LHCN-M2 (cell line): Measurements from ENCODE around the gene DUSP12. TPM values are rescaled to one million over a fixed set of nuclear protein-coding genes. Genes with fewer than 3 reads are reported as not detected.

Experiments
- DNase-seq: peaks from one replicate; pipeline ENCODE4 v3.0.0-alpha.2; 2012; ENCODE audit warnings: low read depth
- total RNA-seq: library from RNA; depleted of rRNA; stranded (reverse); fragments of >200 nt; gene quantifications from 2 replicates; pipeline ENCODE4 v1.2.3, GENCODE V29; 2014

The DUSP12 gene
- total RNA-seq, 1 experiment from 2014 or later: 28.0 TPM

DNA sequence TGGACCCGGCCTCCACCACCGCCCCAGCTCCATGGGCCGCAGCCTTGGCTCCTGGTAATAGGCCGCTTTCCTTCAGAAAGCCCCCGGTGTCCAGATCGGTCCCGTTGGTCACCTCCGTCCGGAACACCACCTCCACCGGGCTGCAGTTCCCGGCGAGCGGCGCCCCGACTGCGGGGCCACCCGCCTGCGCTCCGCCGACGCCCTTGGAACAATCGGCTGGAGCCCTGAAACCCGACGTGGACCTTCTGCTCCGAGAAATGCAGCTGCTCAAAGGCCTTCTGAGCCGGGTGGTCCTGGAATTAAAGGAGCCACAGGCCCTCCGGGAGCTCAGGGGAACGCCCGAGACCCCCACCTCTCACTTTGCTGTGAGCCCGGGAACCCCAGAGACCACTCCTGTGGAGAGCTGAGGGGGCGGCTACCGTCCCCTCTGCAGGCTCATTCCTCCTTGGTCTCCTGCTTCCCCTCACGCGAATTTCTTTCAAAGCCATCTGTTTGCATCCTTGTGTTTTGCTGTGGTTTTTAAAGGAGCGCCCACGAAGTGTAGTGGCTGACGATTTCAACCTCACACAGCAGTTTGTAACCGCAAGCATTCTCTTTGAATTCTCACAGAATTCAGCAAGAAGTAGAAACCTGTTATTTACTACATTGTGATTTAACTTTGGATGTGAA is 22.2 kb upstream of the DUSP12 start:
- DNase-seq: peak; percentile 81

- DNase-seq: no peak
Observed at GRCh38 chr1:161728376-161729226, 21.0 kb upstream of the DUSP12 start.

DNA sequence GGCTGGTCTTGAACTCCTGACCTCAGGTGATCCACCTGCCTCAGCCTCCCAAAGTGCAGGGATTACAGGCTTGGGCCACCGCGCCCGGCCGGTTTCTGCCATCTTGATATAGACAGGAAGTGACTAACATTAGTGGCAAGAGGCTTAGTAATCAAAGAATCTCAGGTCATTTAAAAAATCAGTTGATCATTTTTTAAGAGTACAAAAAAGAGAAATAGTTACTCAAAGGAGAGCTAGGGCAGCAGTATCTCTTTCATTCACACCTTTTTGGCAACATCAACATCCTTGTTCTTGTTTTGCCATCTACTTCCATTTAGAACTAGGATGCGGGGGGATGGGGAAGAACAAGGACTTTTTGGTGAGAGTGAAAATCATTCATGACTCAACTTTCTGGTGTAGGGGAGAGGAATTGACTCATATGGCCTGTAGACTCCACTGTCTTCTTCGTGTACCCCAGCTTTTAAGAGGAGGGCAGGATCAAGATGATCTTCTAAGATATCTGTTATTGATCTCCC is 19.5 kb upstream of the DUSP12 start:
- DNase-seq: peak; percentile 60

GRCh38 chr1:161731241-161731640 is 18.3 kb upstream of the DUSP12 start:
- no peak for DNase-seq

GRCh38 chr1:161731981-161732718 is 17.4 kb upstream of the DUSP12 start:
- DNase-seq: no peak

GRCh38 chr1:161733526-161733925 is 16.1 kb upstream of the DUSP12 start:
- peak; percentile 85 for DNase-seq

DNA sequence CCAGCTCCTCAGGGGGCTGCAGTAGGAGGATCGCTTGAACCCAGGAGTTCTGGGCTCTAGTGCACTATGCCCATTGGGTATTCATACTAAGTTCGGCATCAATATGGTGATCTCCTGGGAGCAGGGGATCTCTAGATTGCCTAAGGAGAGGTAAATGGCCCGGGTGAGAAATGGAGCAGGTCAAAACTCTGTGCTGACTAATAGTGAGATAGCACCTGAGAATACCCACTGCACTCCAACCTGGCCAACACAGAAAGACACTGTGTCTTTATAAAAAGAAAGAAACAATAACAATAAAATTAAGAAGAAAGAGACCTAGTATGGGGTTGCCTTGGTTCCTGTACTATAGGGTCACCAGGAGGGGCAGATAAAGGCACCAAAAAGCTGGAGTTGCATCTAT is 13.7 kb upstream of the DUSP12 start:
- no peak for DNase-seq

GRCh38 chr1:161736335-161736969 is 13.1 kb upstream of the DUSP12 start:
- no peak for DNase-seq

GRCh38 chr1:161737625-161738024 is 12.0 kb upstream of the DUSP12 start:
- DNase-seq: no peak

GRCh38 chr1:161738627-161739287 is 10.8 kb upstream of the DUSP12 start:
- DNase-seq: peak; percentile 78

DNA sequence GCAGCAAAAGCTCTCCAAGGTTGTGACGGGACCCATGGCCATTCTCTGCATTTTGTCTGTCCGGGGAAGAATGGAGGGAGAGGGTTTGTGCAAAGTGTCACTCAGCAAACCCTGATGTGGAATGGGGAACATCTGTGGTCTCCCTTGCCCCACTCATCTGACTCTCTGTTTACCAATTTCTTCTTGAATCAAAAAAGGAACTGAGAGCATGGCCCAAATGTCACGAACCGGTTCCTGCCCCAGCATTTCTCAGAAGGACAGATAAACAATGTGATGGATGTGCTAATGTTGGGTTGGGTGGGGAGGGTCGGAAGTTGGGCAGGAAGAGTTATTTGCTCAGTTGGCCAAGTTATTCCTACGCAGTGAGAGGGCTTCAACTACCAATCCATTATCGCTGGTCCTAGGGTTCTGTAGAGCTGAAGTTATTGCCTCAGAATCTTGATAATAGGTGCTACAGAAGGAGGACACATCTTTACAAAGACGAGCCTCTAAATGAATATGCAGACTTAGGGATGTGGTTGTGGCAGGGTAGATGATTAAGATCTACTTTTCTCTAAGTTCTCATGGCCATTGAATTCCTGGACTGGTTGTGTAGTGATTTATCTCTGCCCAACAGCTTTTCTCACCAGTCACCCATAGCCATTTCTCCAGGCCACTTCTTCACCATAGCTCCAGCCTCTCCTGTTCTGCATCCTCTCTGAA is 9.6 kb upstream of the DUSP12 start:
- DNase-seq: no peak

GRCh38 chr1:161740921-161741320 is 8.7 kb upstream of the DUSP12 start:
- no peak for DNase-seq

- no peak for DNase-seq
Observed at GRCh38 chr1:161743231-161743630, 6.4 kb upstream of the DUSP12 start.

DNA sequence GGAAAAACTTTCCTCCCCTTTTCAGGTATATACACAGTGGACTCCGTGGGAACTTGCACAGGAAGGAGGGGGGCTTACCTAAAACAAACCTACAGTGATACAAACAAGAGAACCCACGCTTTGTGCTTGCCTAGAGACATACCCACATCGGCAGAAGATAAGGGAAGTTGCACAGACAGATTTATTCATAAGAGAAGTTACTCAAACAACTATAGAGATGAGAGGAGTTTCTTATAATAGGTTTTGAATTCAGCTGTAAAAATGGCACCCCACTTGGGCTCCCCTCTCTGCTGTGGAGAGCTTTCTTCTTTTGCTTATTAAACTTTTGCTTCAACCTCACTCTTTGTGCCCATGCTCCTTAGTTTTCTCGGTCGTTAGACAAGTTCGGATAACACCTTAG is 1.8 kb upstream of the DUSP12 start:
- DNase-seq: no peak

DNA sequence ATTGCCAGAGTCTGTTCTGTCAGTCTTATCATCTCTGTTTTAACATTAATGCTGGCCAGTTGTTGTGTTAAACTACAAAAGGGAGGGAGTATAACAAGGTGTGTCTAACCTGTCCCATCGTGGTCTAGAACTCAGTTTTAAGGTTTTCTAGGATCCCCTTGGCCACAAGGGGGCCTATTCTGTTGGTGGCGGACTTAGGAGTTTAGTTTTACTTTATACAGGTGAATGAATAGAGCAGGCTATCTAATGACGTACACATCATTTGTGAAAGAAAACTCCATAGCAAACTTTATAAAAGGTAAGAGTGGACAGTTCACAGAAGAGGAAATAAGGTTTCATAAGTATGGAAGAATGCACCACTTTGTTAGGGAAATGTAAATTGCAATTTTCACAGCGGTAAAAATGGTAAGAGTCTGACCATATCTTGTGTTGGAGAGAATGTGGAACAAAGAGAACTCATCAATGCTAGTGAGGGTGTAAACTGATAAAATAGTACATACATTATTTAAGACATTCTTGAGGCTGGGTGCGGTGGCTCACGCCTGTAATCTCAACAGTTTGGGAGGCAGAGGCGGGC is 14.0 kb downstream of the DUSP12 start:
- DNase-seq: no peak

DNA sequence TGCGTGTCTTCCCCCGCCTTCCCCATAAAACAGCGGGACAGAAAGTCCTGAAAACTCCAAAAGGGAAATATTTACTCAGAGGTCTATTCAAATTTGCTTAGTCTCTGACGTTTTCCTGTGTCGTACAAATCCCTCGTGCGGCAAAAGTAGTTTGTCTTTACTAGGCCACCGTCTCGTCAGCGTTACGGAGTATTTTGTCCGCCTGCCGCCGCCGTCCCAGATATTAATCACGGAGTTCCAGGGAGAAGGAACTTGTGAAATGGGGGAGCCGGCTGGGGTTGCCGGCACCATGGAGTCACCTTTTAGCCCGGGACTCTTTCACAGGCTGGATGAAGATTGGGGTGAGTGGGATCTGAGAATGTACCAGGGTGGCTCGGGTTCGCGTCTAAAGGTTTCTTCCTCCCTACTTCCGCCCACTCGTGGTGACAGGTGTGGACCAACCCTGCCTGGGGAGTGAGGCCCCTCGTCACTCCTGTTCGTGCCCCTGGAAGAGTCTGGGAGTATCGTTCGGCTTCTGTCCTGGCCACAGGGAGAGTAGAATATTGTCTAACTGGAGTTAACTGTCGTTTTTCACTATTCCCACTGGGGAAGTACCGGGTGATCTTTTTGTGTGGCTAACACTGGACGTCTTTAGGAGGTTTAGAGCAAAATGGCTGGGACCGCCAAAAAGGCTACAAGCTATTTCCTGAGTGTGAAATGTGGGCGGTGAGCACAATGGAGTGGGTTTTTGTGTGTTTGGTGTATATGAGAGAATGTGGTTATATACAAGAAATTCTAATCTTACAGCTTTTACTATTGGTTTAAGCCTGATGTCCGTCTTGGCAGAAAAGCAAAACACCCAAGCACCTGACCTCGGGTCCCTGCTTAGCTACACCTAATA is 16.8 kb downstream of the DUSP12 start, which contains the start of gene ATF6:
TSS of gene ATF6 (plus strand) at position 219 of the 880 bp plus-strand sequence. CDS start at position 260, 41 bp downstream.
- peak; percentile 93 for DNase-seq

GRCh38 chr1:161768461-161768860 is 18.9 kb downstream of the DUSP12 start:
- no peak for DNase-seq

- no peak for DNase-seq
Observed at GRCh38 chr1:161768986-161769672, 19.5 kb downstream of the DUSP12 start.
